Kidney (tissue), 14 donors: ENCODE results near the gene UNC93B1. TPM values are rescaled to one million over a fixed set of nuclear protein-coding genes. Genes with fewer than 3 reads are reported as not detected.

Experiments used
- DNase-seq, 5 donors: peaks; one replicate each; pipeline ENCODE4 v3.0.0-alpha.2; 2013 to 2020
- FAIRE-seq: peaks from 2 replicates; lab custom pipeline; 2012; peaks lifted over from hg19 to GRCh38; lab: Jason Lieb, UNC
- H3K27ac ChIP-seq, 2 donors: one replicate each; pipeline ENCODE4 v1.7.0; 2013; ENCODE audit warnings: low read depth in 2 of 2, low read length in 2 of 2, inconsistent platforms in 1 of 2
- H3K27me3 ChIP-seq: one replicate; pipeline ENCODE4 v1.7.1; 2013; ENCODE audit warnings: low read length, inconsistent platforms; ENCODE audit not compliant: control insufficient read depth, insufficient read depth
- H3K36me3 ChIP-seq, 3 donors: one replicate each; pipeline versions ENCODE4 v1.7.0 to v1.7.1; 2013; ENCODE audit warnings: low read length in 3 of 3, control low read depth in 1 of 3, inconsistent platforms in 1 of 3; ENCODE audit not compliant: insufficient read depth in 3 of 3, control insufficient read depth in 2 of 3
- H3K4me1 ChIP-seq, 3 donors: one replicate each; pipeline versions ENCODE4 v1.7.0 to v1.7.1; 2013; ENCODE audit warnings: low read length in 3 of 3, inconsistent platforms in 1 of 3, low read depth in 1 of 3; ENCODE audit not compliant: control insufficient read depth in 2 of 3, insufficient read depth in 2 of 3
- H3K4me3 ChIP-seq, 3 donors: one replicate each; pipeline versions ENCODE4 v1.7.0 to v1.8.1; 2013; ENCODE audit warnings: low read length in 3 of 3, control low read depth in 1 of 3, inconsistent platforms in 1 of 3
- H3K9ac ChIP-seq, 3 donors: one replicate each; pipeline versions ENCODE4 v1.7.0 to v1.7.1; 2013; ENCODE audit warnings: low read length in 3 of 3, control low read depth in 1 of 3, inconsistent platforms in 1 of 3
- H3K9me3 ChIP-seq, 3 donors: one replicate each; pipeline versions ENCODE4 v1.7.0 to v1.7.1; 2013; ENCODE audit warnings: low read length in 3 of 3, control low read depth in 1 of 3, inconsistent platforms in 1 of 3; ENCODE audit not compliant: control insufficient read depth in 2 of 3, insufficient read depth in 1 of 3
- CTCF ChIP-seq: IDR thresholded peaks from 3 replicates; pipeline ENCODE4 v1.5.1; 2012; ENCODE audit warnings: mild to moderate bottlenecking, moderate library complexity, borderline replicate concordance; ENCODE audit not compliant: insufficient read depth; ENCODE audit errors: extremely low read depth
- intact Hi-C: fragments of 100-400 bp; cut with DNase I; formaldehyde crosslinking; loops from one replicate; pipeline ENCODE4 v1.11.1; 2022
- polyA plus RNA-seq: library from polyadenylated mRNA; stranded (reverse); fragments of 350-450 nt; fragmentation: Illumina TruSeq; extraction: RNeasy Lipid Tissue Mini Kit (QIAGEN cat#74804); gene quantifications from one replicate; pipeline ENCODE4 v1.2.3, GENCODE V29; 2014; ENCODE audit warnings: low read depth, low replicate concordance; ENCODE audit not compliant: insufficient read depth
- total RNA-seq: library from RNA; stranded (reverse); fragmentation: NEBNext Ultra II Directional; extraction: Animal tissue kit (Norgen Biotek cat#: 25700); gene quantifications from one replicate; pipeline ENCODE4 v1.2.1, GENCODE V29; 2021
- donor health status: control.
- donor health status: control.
- donor health status: control.
- donor health status: control.
- donor health status: control.
- donor health status: DM: yes; HTN: yes; CAD: no.
- donor health status: Normal renal cell carcinoma (clear cell type).

UNC93B1 gene
- total and polyA plus RNA-seq, 2 donors from 2014 or later = 21.3 to 67.9 TPM

GRCh38 chr11:68052137-68052873 is 48.4 kb upstream of the UNC93B1 start:
- Histone ChIP-seq H3K4me1 (no peaks in the 10 kb centered on the region), H3K27me3 (no peaks in the 10 kb centered on the region), H3K27ac (no peak overlapping the region), H3K9ac (no peak overlapping the region), H3K9me3 (no peaks in the 10 kb centered on the region), H3K36me3 (peaks cover 0 to 8% (median 0%) of the 10 kb centered on the region in 3 donors), H3K4me3 (no peak overlapping the region)
- TF ChIP-seq CTCF = no peak
- no peak for FAIRE-seq
- no peak for DNase-seq
- intact Hi-C loops = no loop called here

- intact Hi-C loops = no loop called here
- Histone ChIP-seq H3K4me1 (no peaks in the 10 kb centered on the region), H3K9ac (no peak overlapping the region), H3K27ac (no peak overlapping the region), H3K27me3 (no peaks in the 10 kb centered on the region), H3K36me3 (peaks cover 0 to 8% (median 0%) of the 10 kb centered on the region in 3 donors), H3K9me3 (no peaks in the 10 kb centered on the region), H3K4me3 (no peak overlapping the region)
- no peak for TF ChIP-seq CTCF
- FAIRE-seq = no peak
- peak in 1 of 5 donors; percentile 9 for DNase-seq
Measured at GRCh38 chr11:68051191-68052136, 47.6 kb upstream of the UNC93B1 start.

GRCh38 chr11:68050371-68050841 is 46.5 kb upstream of the UNC93B1 start:
- H3K36me3 ChIP-seq = peaks cover 0 to 8% (median 0%) of the 10 kb centered on the region in 3 donors
- no peaks in the 10 kb centered on the region for H3K27me3 ChIP-seq
- H3K4me3 ChIP-seq = no peak overlapping the region
- H3K4me1 ChIP-seq = no peaks in the 10 kb centered on the region
- intact Hi-C loops = no loop called here
- DNase-seq = no peak
- no peaks in the 10 kb centered on the region for H3K9me3 ChIP-seq
- H3K27ac ChIP-seq = no peak overlapping the region
- no peak for FAIRE-seq
- H3K9ac ChIP-seq = no peak overlapping the region
- TF ChIP-seq CTCF = no peak
